Breast epithelium (tissue), 3 donors: Measurements from ENCODE around the gene C5orf24.

Source experiments
- POLR2AphosphoS5 ChIP-seq, 3 donors: sonication (generic); formaldehyde crosslinking; IDR thresholded peaks; one replicate each; pipeline ENCODE4 v1.6.1; 2017; ENCODE audit warnings: antibody characterized with exemption in 3 of 3
- TF ChIP-seq, protein P1 (sequence below), 3 donors: fragments of 450-650 bp; IDR thresholded peaks; one replicate each; pipeline ENCODE4 v1.5.1; 2016 to 2017; ENCODE audit warnings: antibody characterized with exemption in 3 of 3, mild to moderate bottlenecking in 3 of 3, moderate library complexity in 3 of 3

GRCh38 chr5:134904610-134905245 is 59.0 kb downstream of the C5orf24 start, which contains the start of gene PCBD2:
- TF ChIP-seq, protein P1, sequence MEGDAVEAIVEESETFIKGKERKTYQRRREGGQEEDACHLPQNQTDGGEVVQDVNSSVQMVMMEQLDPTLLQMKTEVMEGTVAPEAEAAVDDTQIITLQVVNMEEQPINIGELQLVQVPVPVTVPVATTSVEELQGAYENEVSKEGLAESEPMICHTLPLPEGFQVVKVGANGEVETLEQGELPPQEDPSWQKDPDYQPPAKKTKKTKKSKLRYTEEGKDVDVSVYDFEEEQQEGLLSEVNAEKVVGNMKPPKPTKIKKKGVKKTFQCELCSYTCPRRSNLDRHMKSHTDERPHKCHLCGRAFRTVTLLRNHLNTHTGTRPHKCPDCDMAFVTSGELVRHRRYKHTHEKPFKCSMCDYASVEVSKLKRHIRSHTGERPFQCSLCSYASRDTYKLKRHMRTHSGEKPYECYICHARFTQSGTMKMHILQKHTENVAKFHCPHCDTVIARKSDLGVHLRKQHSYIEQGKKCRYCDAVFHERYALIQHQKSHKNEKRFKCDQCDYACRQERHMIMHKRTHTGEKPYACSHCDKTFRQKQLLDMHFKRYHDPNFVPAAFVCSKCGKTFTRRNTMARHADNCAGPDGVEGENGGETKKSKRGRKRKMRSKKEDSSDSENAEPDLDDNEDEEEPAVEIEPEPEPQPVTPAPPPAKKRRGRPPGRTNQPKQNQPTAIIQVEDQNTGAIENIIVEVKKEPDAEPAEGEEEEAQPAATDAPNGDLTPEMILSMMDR (IDR thresholded peaks at IDR 0.05), result peak; percentile 50 to 83 (median 83)
- peak; percentile 53 to 64 (median 62) for TF ChIP-seq POLR2AphosphoS5 (IDR thresholded peaks at IDR 0.05)
